GM21528 (cell line): ENCODE measurements around the gene CDK9.
"Not testable (repeated sequence)": the region's sequence is repeated elsewhere in the genome, so short reads cannot be mapped to it uniquely, and the experiment has no call there.

Experiments
- ATAC-seq: cut with Tn5 transposase; IDR thresholded peaks from one replicate; pipeline ENCODE4 v1.9.1; 2021; ENCODE audit warnings: mild to moderate bottlenecking, moderate library complexity; ENCODE audit not compliant: unreplicated experiment, low FRiP score

CDK9 gene

GRCh38 chr9:127816362-127816725, 30.5 kb downstream of the CDK9 start:
- ATAC-seq: no peak

GRCh38 chr9:127816728-127817127, 30.9 kb downstream of the CDK9 start:
- no peak for ATAC-seq

GRCh38 chr9:127817881-127818434, 32.1 kb downstream of the CDK9 start:
- no peak for ATAC-seq

- ATAC-seq: no peak
Observed at GRCh38 chr9:127818574-127818973, 32.7 kb downstream of the CDK9 start.

GRCh38 chr9:127822108-127822507, 36.3 kb downstream of the CDK9 start:
- no peak for ATAC-seq

- ATAC-seq: no peak
Observed at GRCh38 chr9:127825319-127826051, 39.7 kb downstream of the CDK9 start.

GRCh38 chr9:127826253-127826913, 40.5 kb downstream of the CDK9 start:
- ATAC-seq: no peak

- no peak for ATAC-seq
Observed at GRCh38 chr9:127828262-127829031, 42.6 kb downstream of the CDK9 start.

GRCh38 chr9:127829205-127829906, 43.5 kb downstream of the CDK9 start:
- ATAC-seq: no peak

GRCh38 chr9:127832248-127832647, 46.4 kb downstream of the CDK9 start:
- ATAC-seq: no peak

- no peak for ATAC-seq
Observed at GRCh38 chr9:127833555-127833954, 47.7 kb downstream of the CDK9 start.

- ATAC-seq: no peak
Observed at GRCh38 chr9:127835991-127836516, 50.2 kb downstream of the CDK9 start.

- not testable (repeated sequence) for ATAC-seq
Observed at GRCh38 chr9:127836561-127836960, 50.7 kb downstream of the CDK9 start.

GRCh38 chr9:127837346-127837745, 51.5 kb downstream of the CDK9 start:
- no peak for ATAC-seq

- ATAC-seq: no peak
Observed at GRCh38 chr9:127838375-127839078, 52.7 kb downstream of the CDK9 start.
